ENCODE data around the gene SETD3. TPM values are rescaled to one million over a fixed set of nuclear protein-coding genes. Genes with fewer than 3 reads are reported as not detected.
A peak's percentile ranks its signal among the peaks of the same experiment; 100 is the strongest.

SETD3 gene
- total RNA-seq, 6 donors from 2014 or later, result 59.7 to 99.2 (median 77.6) TPM

- H3K27me3 ChIP-seq, result no peaks in the 10 kb centered on the region
- ATAC-seq (ENCODE audit: low FRiP score in 2 of 2) (no peak), DNase-seq (peak in 1 of 2 donors; percentile 76)
- no peak overlapping the region for H3K4me3 ChIP-seq
- H3K36me3 ChIP-seq, result peaks cover 0 to 7% (median 0%) of the 10 kb centered on the region in 4 donors
- H3K9me3 ChIP-seq, result no peaks in the 10 kb centered on the region
- peak overlapping the region in 1 of 4 donors; percentile 16 for H3K27ac ChIP-seq
- WGBS, 2 donors, result 67 to 68% methylated on average over 6 of the region's 6 CpGs
- H3K4me1 ChIP-seq, result peaks cover 4 to 38% (median 24%) of the 10 kb centered on the region in 4 donors
- no peak for TF ChIP-seq POLR2AphosphoS5 (IDR thresholded peaks at IDR 0.05)
- TF ChIP-seq POLR2A (IDR thresholded peaks at IDR 0.05), result no peak
Observed at GRCh38 chr14:99420711-99421110, 59.9 kb downstream of the SETD3 start.

DNA sequence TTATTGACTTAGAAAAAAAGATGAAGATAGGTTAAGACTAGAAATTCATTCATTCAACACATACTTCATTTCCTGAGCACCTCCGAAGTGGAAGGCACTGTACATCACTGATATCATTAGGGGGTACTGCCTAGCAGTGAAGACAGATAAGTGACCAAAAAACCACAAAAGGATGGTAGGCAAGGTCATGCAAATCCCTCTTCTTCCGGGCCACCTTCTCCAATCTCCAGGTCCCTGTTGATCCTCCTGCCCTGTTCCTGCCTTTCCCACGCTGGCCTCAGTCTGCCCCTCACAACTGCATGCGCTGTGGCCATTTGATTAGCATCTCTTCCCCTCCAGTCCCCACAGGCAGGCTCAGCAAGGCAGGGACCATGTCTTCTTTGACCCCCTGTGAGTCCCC, 60.8 kb downstream of the SETD3 start:
- ATAC-seq (ENCODE audit: low FRiP score in 2 of 2), result no peak
- no peak overlapping the region for H3K4me3 ChIP-seq
- no peak overlapping the region for H3K27ac ChIP-seq
- no peaks in the 10 kb centered on the region for H3K9me3 ChIP-seq
- peaks cover 4 to 40% (median 24%) of the 10 kb centered on the region in 4 donors for H3K4me1 ChIP-seq
- H3K36me3 ChIP-seq, result peaks cover 0 to 7% (median 0%) of the 10 kb centered on the region in 4 donors
- DNase-seq, result no peak
- no peaks in the 10 kb centered on the region for H3K27me3 ChIP-seq
- TF ChIP-seq EP300 (IDR thresholded peaks at IDR 0.05) (no peak), CTCF (IDR thresholded peaks at IDR 0.05) (no peak), POLR2AphosphoS5 (IDR thresholded peaks at IDR 0.05) (no peak), POLR2A (IDR thresholded peaks at IDR 0.05) (no peak)
- 94 to 95% methylated on average over 4 of the region's 4 CpGs for WGBS, 2 donors

DNA sequence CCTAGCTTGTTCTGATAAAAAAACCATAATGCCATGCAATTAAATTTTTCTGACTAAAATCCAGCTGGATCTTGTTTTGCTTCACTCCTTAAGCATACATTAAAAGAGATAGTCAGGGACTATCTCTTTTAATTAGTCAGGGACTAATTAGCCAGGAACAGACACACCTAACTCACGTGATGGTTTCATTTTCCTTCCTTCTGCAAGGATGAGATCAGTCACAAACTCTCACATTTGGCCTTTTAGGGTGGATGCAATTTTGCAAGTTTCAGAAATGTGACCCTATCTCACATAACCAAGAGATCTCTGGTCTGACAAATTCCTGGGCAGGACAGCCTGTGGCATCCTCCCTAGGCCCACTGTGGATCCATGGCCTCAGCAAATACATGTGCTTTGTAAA, 62.4 kb downstream of the SETD3 start:
- 40 to 61% methylated on average over 1 of the region's 1 CpG for WGBS, 2 donors
- Histone ChIP-seq H3K4me1 (peaks cover 0 to 26% (median 16%) of the 10 kb centered on the region in 4 donors), H3K27ac (no peak overlapping the region), H3K9me3 (no peaks in the 10 kb centered on the region), H3K36me3 (peaks cover 0 to 15% (median 4%) of the 10 kb centered on the region in 4 donors), H3K27me3 (no peaks in the 10 kb centered on the region), H3K4me3 (no peak overlapping the region)
- DNase-seq (no peak), ATAC-seq (ENCODE audit: low FRiP score in 2 of 2) (no peak)
- TF ChIP-seq EP300 (IDR thresholded peaks at IDR 0.05), result no peak
- no peak for TF ChIP-seq POLR2A (IDR thresholded peaks at IDR 0.05)
- TF ChIP-seq POLR2AphosphoS5 (IDR thresholded peaks at IDR 0.05), result no peak
- no peak for TF ChIP-seq CTCF (IDR thresholded peaks at IDR 0.05)

DNA sequence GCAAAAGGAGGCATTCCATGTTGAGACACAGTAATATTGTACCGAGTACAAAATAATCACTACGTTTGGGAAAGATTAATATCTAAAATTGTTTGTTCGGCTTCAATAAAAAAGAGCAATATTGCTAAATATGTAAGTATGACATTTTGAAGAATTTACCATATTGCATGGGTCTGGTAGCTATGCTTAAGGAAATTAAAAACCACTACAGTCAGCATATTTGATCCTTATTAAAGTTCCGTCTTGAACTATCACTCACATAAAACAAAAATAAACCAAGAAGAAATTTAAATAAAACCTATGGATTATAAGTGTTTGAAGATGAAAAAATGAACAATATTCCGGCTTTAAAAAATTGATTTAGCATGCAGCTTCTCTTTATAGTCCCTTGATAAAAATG, 63.8 kb downstream of the SETD3 start:
- peaks cover 0 to 26% (median 16%) of the 10 kb centered on the region in 4 donors for H3K4me1 ChIP-seq
- no peaks in the 10 kb centered on the region for H3K9me3 ChIP-seq
- no peak overlapping the region for H3K4me3 ChIP-seq
- TF ChIP-seq POLR2AphosphoS5 (IDR thresholded peaks at IDR 0.05), result no peak
- TF ChIP-seq CTCF (IDR thresholded peaks at IDR 0.05), result no peak
- no peak for TF ChIP-seq EP300 (IDR thresholded peaks at IDR 0.05)
- no peak for TF ChIP-seq POLR2A (IDR thresholded peaks at IDR 0.05)
- peaks cover 0 to 24% (median 4%) of the 10 kb centered on the region in 4 donors for H3K36me3 ChIP-seq
- WGBS, 2 donors, result 93 to 94% methylated on average over 5 of the region's 5 CpGs
- no peaks in the 10 kb centered on the region for H3K27me3 ChIP-seq
- no peak overlapping the region for H3K27ac ChIP-seq
- ATAC-seq (ENCODE audit: low FRiP score in 2 of 2) (no peak), DNase-seq (no peak)

DNA sequence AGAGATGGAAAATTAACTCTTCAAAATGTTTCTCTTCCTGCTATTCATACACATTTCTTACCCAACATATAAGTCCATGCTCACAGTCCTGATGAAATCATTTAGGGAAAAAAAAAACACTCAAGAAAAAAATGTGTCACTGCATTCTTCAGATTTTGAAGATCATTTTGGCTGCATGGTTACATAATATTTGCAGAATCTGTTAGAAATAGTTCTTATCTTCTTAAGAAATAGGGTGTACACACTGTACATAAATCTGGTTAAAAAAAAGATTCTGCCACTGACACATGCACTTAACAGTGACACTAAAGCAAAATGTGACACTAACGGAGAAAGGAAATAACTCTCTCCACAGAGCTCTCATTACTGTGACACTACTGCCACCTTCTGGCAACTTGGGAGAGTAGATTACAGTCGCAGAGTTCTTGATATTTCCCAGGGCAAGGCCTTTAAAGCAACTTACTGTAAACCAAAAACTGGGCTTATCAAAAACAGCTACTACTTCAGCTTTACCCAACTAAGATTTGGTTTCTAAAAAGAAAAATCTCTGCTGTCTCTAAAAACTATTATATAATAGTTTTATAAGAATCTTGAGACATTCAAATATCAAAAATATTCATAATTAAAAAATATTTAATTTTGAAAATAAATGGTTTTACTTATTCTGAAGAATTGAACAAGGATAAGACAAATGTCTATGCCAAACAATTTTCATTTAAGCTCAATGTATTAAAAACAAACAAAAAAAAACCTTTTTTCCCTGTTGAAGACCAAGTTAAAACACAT, 65.0 kb downstream of the SETD3 start:
- H3K9me3 ChIP-seq, result no peaks in the 10 kb centered on the region
- peaks cover 0 to 17% (median 15%) of the 10 kb centered on the region in 4 donors for H3K4me1 ChIP-seq
- DNase-seq, result no peak
- ATAC-seq (ENCODE audit: low FRiP score in 2 of 2), result peak; percentile 88 to 89
- H3K27ac ChIP-seq, result no peak overlapping the region
- WGBS, 2 donors, result 0 to 5% methylated on average over 2 of the region's 2 CpGs
- H3K36me3 ChIP-seq, result peaks cover 0 to 30% (median 7%) of the 10 kb centered on the region in 4 donors
- TF ChIP-seq POLR2AphosphoS5 (IDR thresholded peaks at IDR 0.05), result no peak
- no peak for TF ChIP-seq EP300 (IDR thresholded peaks at IDR 0.05)
- no peak for TF ChIP-seq POLR2A (IDR thresholded peaks at IDR 0.05)
- peak; percentile 60 to 86 (median 78) for TF ChIP-seq CTCF (IDR thresholded peaks at IDR 0.05)
- no peaks in the 10 kb centered on the region for H3K27me3 ChIP-seq
- no peak overlapping the region for H3K4me3 ChIP-seq

Measured in upper lobe of left lung (tissue), 6 donors.